Measurements from ENCODE around the gene SCRN2. TPM values are rescaled to one million over a fixed set of nuclear protein-coding genes. Genes with fewer than 3 reads are reported as not detected.

SCRN2 gene
- polyA plus RNA-seq, 3 donors = 56.2 to 92.0 (median 76.7) TPM

GRCh38 chr17:47875011-47875985 is 34.2 kb upstream of the SCRN2 start:
- DNase-seq = no peak

- no peak for DNase-seq
These were observed 32.4 kb upstream of the SCRN2 start for GRCh38 chr17:47873200-47874090.

GRCh38 chr17:47872651-47873161 is 31.6 kb upstream of the SCRN2 start:
- DNase-seq = no peak

- DNase-seq = no peak
These were observed 31.1 kb upstream of the SCRN2 start for GRCh38 chr17:47872019-47872650.

GRCh38 chr17:47871048-47871447 is 30.0 kb upstream of the SCRN2 start:
- DNase-seq = no peak

- DNase-seq = no peak
These were observed 29.0 kb upstream of the SCRN2 start for GRCh38 chr17:47870056-47870455.

GRCh38 chr17:47869114-47869513 is 28.0 kb upstream of the SCRN2 start:
- no peak for DNase-seq

- no peak for DNase-seq
These were observed 26.9 kb upstream of the SCRN2 start for GRCh38 chr17:47867813-47868533.

- no peak for DNase-seq
These were observed 25.9 kb upstream of the SCRN2 start for GRCh38 chr17:47866941-47867340.

GRCh38 chr17:47864791-47865216 is 23.7 kb upstream of the SCRN2 start:
- DNase-seq = no peak

GRCh38 chr17:47862621-47863440 is 21.8 kb upstream of the SCRN2 start:
- no peak for DNase-seq

GRCh38 chr17:47860386-47860785 is 19.3 kb upstream of the SCRN2 start:
- DNase-seq = no peak

- DNase-seq = no peak
These were observed 16.7 kb upstream of the SCRN2 start for GRCh38 chr17:47857551-47858455.

- no peak for DNase-seq
These were observed 15.8 kb upstream of the SCRN2 start for GRCh38 chr17:47856830-47857229.

- no peak for DNase-seq
These were observed 14.7 kb upstream of the SCRN2 start for GRCh38 chr17:47855737-47856136.

GRCh38 chr17:47853616-47854015 is 12.5 kb upstream of the SCRN2 start:
- no peak for DNase-seq

- DNase-seq = no peak
These were observed 11.3 kb upstream of the SCRN2 start for GRCh38 chr17:47852113-47852949.

- no peak for DNase-seq
These were observed 10.7 kb upstream of the SCRN2 start for GRCh38 chr17:47851764-47852112.
